Uterine smooth muscle cell (primary cell): ENCODE measurements around the gene TAF11L9. TPM values are rescaled to one million over a fixed set of nuclear protein-coding genes. Genes with fewer than 3 reads are reported as not detected.

ENCODE experiments used
- total RNA-seq: library from RNA; depleted of rRNA; stranded (reverse); fragments of >200 nt; gene quantifications from 2 replicates; pipeline ENCODE4 v1.2.3, GENCODE V29; 2014

The TAF11L9 gene
- total RNA-seq, result not detected in 2 replicates

GRCh38 chr5:17594255-17594654 is at the start of gene TAF11L9:
Gene TAF11L9, minus strand, starts transcription at chr5:17594394.

GRCh38 chr5:17634160-17634559 is 40.0 kb upstream of the TAF11L9 start, which contains the start of gene TAF11L14:
Gene TAF11L14, plus strand, starts transcription at chr5:17634460.

GRCh38 chr5:17631788-17632187 is 37.6 kb upstream of the TAF11L9 start, which contains the start of gene TAF11L13:
Gene TAF11L13, plus strand, starts transcription at chr5:17632088.

GRCh38 chr5:17610092-17610491 is 15.9 kb upstream of the TAF11L9 start, which contains the start of gene TAF11L12:
Gene TAF11L12, plus strand, starts transcription at chr5:17610392.

GRCh38 chr5:17603880-17604279 is 9.7 kb upstream of the TAF11L9 start, which contains the start of gene TAF11L11:
Gene TAF11L11, plus strand, starts transcription at chr5:17604183.

GRCh38 chr5:17597728-17598127 is 3.5 kb upstream of the TAF11L9 start, which contains the start of gene TAF11L10:
Gene TAF11L10, minus strand, starts transcription at chr5:17597828.

GRCh38 chr5:17590860-17591259 is 3.3 kb downstream of the TAF11L9 start, which contains the start of gene TAF11L8:
Gene TAF11L8, minus strand, starts transcription at chr5:17590960.

GRCh38 chr5:17585658-17586057 is 8.5 kb downstream of the TAF11L9 start, which contains the start of gene TAF11L7:
Gene TAF11L7, minus strand, starts transcription at chr5:17585758.

Other genes starting within 250 kb of the TAF11L9 start
- gene TAF11L2, start 96.2 kb downstream of the TAF11L9 start, total RNA-seq, result not detected in 2 replicates
- gene TAF11L3, start 76.0 kb downstream of the TAF11L9 start, total RNA-seq, result not detected in 2 replicates
- gene TAF11L4, start 72.6 kb downstream of the TAF11L9 start, total RNA-seq, result not detected in 2 replicates
- not detected in 2 replicates for gene TAF11L5, start 69.2 kb downstream of the TAF11L9 start, total RNA-seq
- not detected in 2 replicates for gene TAF11L6, start 65.7 kb downstream of the TAF11L9 start, total RNA-seq
- gene TAF11L7, start 8.6 kb downstream of the TAF11L9 start, total RNA-seq, result not detected in 2 replicates
- not detected in 2 replicates for gene TAF11L8, start 3.4 kb downstream of the TAF11L9 start, total RNA-seq
- gene TAF11L10, start 3.4 kb upstream of the TAF11L9 start, total RNA-seq, result not detected in 2 replicates
- not detected in 2 replicates for gene TAF11L11, start 9.8 kb upstream of the TAF11L9 start, total RNA-seq
- not detected in 2 replicates for gene TAF11L12, start 16.0 kb upstream of the TAF11L9 start, total RNA-seq
- not detected in 2 replicates for gene TAF11L13, start 37.7 kb upstream of the TAF11L9 start, total RNA-seq
- gene TAF11L14, start 40.1 kb upstream of the TAF11L9 start, total RNA-seq, result not detected in 2 replicates